ENCODE data around the gene TMEM221.
A peak's percentile ranks its signal among the peaks of the same experiment; 100 is the strongest.

Gene TMEM221

GRCh38 chr19:17473041-17473440, 24.6 kb upstream of the TMEM221 start:
- DNase-seq (ENCODE audit: low spot score), result no peak

GRCh38 chr19:17471410-17472125, 23.1 kb upstream of the TMEM221 start:
- DNase-seq (ENCODE audit: low spot score), result no peak

DNA sequence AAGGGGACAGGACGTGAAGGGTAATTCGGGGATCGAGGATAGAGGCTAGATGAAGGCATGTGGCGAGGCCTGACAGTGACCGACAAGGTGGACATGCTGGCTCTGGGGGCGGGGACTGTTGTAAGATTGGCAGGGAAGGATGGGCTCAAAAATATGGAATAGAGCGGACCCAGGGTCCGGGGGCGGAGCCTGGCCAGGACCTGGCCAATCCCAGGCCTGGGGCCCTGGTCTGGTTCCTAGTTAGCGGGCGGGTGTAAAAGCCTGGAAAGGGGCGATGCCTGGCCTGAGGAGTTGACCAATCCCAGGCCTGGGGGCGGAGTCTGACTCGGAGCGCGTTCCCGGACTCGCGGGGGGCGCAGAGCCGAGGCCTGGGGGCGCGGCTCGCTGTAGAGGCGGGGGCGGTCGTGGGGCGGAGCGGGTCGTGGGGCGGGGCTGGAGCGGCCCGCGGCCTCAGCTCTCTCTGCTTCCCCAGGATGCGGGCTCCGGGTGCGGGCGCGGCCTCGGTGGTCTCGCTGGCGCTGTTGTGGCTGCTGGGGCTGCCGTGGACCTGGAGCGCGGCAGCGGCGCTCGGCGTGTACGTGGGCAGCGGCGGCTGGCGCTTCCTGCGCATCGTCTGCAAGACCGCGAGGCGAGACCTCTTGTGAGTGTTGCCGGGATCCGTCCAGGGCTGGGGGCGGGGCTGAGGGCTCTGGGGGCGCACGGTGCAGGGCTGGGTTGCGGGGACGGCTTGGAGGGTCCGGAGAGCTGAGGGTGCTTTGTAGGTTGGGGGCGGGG, 21.8 kb upstream of the TMEM221 start, which contains the start of gene SLC27A1:
Gene SLC27A1 (plus strand): TSS at position 457 of the 774 bp plus-strand sequence. CDS start 17 bp downstream, at position 474.
- peak; percentile 91 for DNase-seq (ENCODE audit: low spot score)

- DNase-seq (ENCODE audit: low spot score), result peak; percentile 77
Observed at GRCh38 chr19:17469481-17470067, 21.1 kb upstream of the TMEM221 start.

DNA sequence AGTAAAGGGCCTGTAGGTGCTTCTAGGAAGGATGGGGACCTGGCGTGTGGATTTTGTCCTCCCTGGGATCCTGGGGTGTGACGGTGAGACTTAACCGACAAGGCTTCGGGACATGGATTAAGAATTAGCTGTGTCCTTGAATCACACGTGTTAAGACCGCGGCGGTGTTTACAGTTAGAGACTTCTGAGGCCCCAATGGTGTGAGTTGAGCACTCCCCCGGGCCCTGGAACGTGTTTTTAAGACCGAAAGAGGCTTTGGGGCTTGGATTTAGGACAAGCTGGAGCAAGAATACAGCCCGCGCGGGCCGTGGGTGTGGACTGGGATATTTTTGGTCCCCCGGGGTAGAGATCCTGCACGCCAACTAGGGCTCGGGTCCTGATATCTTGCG, 20.6 kb upstream of the TMEM221 start:
- no peak for DNase-seq (ENCODE audit: low spot score)

DNA sequence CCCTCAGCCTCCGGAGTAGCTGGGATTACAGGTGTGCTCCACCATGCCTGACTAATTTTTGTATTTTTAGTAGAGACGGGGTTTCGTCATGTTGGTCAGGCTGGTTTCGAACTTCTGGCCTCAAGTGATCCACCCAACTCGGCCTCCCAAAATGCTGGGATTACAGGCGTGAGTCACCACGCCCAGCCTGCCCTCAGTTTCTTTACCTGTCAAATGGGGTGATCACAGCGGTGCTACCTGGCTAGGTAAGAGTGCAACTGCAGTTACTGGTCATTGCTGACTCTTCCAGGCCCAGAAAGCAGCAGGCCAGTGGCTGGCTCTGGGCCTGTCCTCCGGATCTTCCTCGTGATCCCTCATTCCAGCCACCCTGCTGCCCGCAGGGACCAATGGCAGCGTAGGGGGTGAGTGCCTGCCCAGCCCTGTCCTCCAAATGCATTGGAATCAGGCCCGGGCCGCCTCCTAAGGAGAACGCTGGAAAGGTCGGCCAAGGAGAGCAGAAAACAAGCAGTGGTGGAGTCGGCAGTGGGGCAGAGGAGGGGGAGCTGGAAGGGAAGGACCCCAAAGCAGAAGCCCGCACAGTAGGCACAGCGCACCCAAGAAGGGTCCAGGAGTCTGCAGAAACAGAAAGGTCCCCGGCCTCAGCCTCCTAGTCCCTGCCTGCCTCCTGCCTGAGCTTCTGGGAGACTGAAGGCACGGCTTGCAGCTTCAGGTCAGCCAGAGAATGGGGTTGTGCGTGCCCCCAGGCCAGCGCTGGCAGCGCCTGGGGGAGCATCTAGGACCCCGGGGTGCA, 20.0 kb upstream of the TMEM221 start:
- no peak for DNase-seq (ENCODE audit: low spot score)

DNA sequence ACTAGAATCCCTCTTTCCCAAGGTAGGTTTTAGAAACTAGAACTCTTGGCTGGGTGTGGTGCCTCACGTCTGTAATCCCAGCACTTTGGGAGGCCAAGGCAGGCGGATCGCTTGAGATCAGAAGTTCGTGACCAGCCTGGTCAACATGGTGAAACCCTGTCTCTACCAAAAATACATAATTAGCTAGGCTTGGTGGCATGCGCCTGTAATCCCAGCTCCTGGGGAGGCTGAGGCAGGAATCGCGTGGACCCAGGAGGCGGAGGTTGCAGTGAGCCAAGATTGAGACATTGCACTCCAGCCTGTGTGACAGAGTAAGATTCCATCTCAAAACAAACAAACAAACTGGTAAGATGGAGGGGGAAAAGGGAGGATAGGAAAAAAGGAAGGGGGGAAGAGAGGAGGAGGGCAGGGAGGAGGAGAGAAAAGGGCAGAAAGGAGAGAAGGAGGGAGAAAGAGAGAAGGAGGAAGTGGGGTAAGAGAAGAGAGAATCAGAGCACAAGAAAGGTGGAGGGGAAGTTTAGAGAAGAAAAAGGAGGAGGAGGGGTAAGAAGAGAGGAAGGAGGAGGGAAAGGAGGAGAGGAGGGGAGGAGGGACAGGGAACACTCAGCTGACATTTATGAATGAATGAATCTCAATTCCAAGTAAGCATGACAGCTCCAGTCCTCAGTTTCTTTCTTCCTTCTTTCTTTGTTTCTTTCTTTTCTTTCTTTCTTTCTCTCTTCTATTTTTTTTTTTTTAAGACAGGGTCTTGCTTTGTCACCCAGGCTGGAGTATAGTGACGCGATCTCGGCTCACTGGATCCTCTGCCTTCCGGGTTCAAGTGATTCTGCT, 19.2 kb upstream of the TMEM221 start:
- DNase-seq (ENCODE audit: low spot score), result no peak

DNA sequence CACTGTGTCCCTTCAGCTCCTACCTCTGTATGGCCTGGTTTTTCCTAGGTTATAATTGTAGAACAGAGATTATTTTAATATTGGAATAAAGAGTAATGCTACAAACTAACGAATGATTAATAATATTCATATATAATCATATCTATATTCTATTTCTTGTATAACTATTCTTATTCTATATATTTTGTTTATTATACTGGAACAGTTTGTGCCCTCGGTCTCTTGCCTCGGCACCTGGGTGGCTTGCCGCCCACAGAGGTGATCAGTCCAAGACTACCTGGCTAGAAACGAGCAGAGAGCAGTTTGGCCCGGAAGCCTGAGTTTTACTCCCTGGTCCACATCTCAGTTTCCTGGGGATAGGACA, 18.0 kb upstream of the TMEM221 start:
- no peak for DNase-seq (ENCODE audit: low spot score)

- no peak for DNase-seq (ENCODE audit: low spot score)
Observed at GRCh38 chr19:17460372-17461230, 12.1 kb upstream of the TMEM221 start, which contains the start of gene NXNL1. Gene NXNL1 (minus strand): TSS chr19:17460926. CDS start chr19:17460869, 57 bp downstream.

DNA sequence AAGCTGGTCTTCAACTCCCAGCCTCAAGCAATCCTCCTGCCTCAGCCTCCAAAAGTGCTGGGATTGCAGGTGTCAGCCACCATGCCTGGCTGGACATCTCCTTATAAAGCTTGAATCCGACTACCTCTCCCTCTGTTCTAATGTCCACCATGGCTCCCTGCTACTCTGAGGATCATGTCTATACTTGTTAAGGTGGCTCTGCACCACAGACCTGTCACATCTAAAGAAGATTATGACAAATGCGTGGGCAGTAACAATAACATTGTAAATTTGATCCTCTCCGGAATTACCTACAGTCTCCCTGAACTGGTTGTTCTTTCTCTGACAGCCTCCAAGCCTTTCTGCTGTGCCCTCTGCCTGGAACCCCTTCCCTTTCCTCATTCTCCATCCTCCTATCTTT, 10.5 kb upstream of the TMEM221 start:
- DNase-seq (ENCODE audit: low spot score), result no peak

DNA sequence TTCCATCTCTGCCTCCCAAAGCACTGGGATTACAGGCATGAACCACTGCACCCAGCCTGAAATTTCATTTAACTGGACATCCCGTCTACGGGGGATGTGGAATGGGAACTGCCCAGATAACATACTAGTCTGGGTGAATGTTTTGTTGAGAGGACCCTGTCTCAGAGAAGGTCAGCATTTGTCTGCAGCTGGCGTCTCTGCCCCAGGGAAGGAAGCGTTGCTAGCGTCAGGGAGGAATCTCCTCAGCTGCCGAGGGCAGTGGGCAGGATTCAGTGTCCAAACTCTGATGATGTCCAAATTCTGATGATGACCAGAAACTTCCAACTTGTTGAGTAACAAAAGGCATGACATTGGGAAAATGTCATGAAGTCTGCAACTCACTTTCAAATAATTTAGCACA, 9.1 kb upstream of the TMEM221 start:
- no peak for DNase-seq (ENCODE audit: low spot score)

DNA sequence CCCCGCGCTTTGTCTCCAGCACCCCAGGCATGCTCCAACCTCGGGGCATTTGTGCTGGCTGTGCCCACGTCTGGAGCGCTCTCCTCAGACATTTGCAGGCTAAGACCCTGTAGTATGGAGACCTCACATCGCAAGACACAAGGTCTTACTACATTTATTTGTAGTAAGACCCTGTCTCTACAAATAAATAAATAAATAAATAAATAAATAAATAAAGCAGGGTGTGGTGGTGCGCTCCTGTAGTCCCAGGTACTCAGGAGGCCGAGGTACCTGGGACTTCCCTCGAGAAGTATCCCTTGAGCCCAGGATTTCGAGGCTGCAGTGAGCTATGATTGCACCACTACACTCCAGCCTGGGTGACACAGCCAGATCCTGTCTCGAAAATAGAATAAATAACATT, 7.7 kb upstream of the TMEM221 start:
- DNase-seq (ENCODE audit: low spot score), result no peak

- peak; percentile 58 for DNase-seq (ENCODE audit: low spot score)
Observed at GRCh38 chr19:17455308-17456123, 7.0 kb upstream of the TMEM221 start.

DNA sequence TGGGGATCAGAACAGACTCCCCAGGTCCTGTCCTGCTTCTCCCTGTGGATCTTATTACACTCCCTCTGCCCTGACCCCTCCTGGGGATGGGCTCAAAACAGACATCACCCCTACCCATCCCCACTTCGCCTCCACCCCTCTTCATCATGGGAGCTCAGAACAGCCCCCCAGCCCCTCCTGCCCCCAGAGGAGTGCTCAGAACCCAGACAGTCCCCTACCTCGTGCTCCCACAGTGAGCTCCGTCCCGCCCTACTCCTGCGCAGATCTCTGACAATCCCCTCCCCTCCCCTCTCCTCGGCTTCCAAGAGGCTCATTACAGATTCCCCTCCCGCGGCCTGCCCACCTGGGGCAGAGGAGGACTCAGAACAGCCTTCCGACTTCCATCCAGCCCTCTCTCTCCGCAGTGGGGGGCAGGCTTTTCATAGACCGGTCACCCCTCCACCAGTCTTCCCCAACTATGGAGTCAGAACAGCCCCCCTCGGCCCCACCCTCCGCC, 6.2 kb upstream of the TMEM221 start:
- peak; percentile 72 for DNase-seq (ENCODE audit: low spot score)

GRCh38 chr19:17451820-17452219, 3.4 kb upstream of the TMEM221 start:
- no peak for DNase-seq (ENCODE audit: low spot score)

GRCh38 chr19:17450264-17451075, 2.0 kb upstream of the TMEM221 start:
- DNase-seq (ENCODE audit: low spot score), result no peak

- DNase-seq (ENCODE audit: low spot score), result no peak
Observed at GRCh38 chr19:17447704-17448130, 751 bp downstream of the TMEM221 start.

DNA sequence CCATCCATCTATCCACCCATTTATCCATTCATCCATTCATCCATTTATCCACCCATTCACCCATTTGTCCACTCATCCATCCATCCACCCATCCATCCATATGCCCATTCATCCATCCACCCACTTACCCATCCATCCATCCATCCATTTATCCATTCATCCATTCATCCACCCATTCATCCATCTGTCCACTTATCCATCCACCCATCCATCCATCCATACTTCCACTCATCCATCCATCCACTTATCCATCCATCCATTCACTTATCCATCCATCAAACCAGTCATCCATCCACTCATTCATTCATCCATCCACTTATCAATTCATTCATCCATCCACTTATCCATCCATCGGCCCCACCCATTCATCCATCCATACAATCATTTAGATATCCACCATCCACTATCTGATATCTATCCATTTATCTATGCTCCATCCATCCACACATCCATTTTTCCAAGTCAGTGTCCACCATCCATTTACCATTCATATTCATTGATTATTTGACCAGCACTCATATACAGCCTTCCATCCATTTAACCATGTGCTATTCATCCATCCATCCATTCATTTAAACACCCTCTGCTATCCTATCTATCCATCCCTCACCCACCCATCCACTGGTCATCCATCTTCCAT, 2.8 kb downstream of the TMEM221 start:
- no peak for DNase-seq (ENCODE audit: low spot score)

Data from iPS-NIHi11 (cell line).